ENCODE data around the gene EIF2S1.
A peak's percentile ranks its signal among the peaks of the same experiment; 100 is the strongest.

EIF2S1 gene

DNA sequence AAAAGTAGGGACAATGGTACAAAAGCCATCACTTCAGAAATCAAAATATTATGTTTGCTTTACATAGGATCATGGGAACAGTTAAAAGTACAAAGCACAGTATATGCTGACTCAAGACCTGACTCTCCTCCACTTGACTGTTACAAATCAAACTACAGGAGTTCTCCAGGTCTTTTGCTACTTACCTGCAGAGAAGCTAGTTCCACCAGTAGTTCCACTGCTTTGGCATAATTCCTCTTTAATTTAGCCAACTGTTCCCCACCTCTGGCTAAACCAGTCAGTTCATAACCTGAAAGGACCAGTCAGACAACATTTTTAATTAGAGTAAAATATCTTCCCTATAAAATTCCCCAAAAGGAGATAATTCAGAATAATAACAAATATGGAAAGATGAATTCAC lies 14.5 kb upstream of the EIF2S1 start:
- ATAC-seq (ENCODE audit: low read depth) (no peak), DNase-seq (ENCODE audit: low spot score) (no peak)
- H3K36me3 ChIP-seq (ENCODE audit: low read depth) = peaks cover 90% of the 10 kb centered on the region
- peaks cover 23% of the 10 kb centered on the region for H3K4me1 ChIP-seq (ENCODE audit: insufficient read depth, poor library complexity, severe bottlenecking)
- H3K27me3 ChIP-seq (ENCODE audit: insufficient read depth, poor library complexity, severe bottlenecking) = no peaks in the 10 kb centered on the region
- TF ChIP-seq CTCF (IDR thresholded peaks at IDR 0.05; ENCODE audit: poor library complexity, severe bottlenecking) = no peak
- peak overlapping the region; percentile 87 for H3K27ac ChIP-seq (ENCODE audit: poor library complexity, severe bottlenecking)
- H3K9me3 ChIP-seq (ENCODE audit: severe bottlenecking) = no peaks in the 10 kb centered on the region
- H3K4me3 ChIP-seq (ENCODE audit: severe bottlenecking) = no peak overlapping the region

- H3K27me3 ChIP-seq (ENCODE audit: insufficient read depth, poor library complexity, severe bottlenecking) = no peaks in the 10 kb centered on the region
- TF ChIP-seq CTCF (IDR thresholded peaks at IDR 0.05; ENCODE audit: poor library complexity, severe bottlenecking) = no peak
- DNase-seq (ENCODE audit: low spot score) (no peak), ATAC-seq (ENCODE audit: low read depth) (no peak)
- H3K27ac ChIP-seq (ENCODE audit: poor library complexity, severe bottlenecking) = no peak overlapping the region
- H3K36me3 ChIP-seq (ENCODE audit: low read depth) = peaks cover 68% of the 10 kb centered on the region
- H3K9me3 ChIP-seq (ENCODE audit: severe bottlenecking) = no peaks in the 10 kb centered on the region
- H3K4me1 ChIP-seq (ENCODE audit: insufficient read depth, poor library complexity, severe bottlenecking) = peaks cover 2% of the 10 kb centered on the region
- no peak overlapping the region for H3K4me3 ChIP-seq (ENCODE audit: severe bottlenecking)
Measured at GRCh38 chr14:67352055-67352454, 8.1 kb upstream of the EIF2S1 start.

DNA sequence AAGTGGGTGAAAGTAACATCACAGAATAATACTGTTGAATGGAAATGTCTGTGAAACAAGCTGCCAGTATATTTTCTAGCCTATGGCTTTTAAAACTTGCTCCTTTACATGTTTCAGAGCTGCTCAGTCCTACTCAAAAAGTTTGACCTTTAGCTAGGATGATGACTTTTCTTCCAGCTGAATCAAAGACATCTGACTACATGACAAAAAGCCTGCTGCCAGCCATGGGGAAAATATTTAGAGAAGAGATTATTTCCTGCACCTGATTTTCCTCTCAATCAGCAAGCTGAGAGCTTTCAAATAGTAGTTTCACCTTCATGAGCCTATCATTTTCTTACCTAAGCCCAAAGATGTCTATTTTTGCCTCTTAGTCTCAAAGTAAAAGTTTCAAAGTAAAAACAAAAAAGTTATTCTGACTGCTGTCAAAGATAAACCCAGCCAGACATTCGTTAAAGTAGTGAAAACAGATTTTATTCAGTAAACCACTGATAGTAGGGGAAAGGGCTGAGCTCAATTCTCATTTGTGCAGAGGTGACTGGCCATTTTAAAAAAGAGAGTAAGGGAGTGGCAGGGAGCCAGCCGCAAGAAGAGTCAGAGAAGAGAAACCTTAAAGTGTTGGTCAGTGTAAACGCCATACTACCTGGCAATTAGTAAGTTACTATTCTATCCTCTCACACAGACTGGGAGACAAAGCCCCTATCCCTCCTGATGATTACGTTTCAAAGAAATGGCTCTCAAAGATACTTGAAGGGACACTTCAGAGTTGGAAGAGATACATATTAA lies 2.8 kb upstream of the EIF2S1 start:
- peak overlapping the region; percentile 73 for H3K4me3 ChIP-seq (ENCODE audit: severe bottlenecking)
- no peak overlapping the region for H3K27ac ChIP-seq (ENCODE audit: poor library complexity, severe bottlenecking)

GRCh38 chr14:67357969-67358354 lies 2.2 kb upstream of the EIF2S1 start:
- no peaks in the 10 kb centered on the region for H3K27me3 ChIP-seq (ENCODE audit: insufficient read depth, poor library complexity, severe bottlenecking)
- no peaks in the 10 kb centered on the region for H3K9me3 ChIP-seq (ENCODE audit: severe bottlenecking)
- ATAC-seq (ENCODE audit: low read depth) (no peak), DNase-seq (ENCODE audit: low spot score) (no peak)
- H3K4me3 ChIP-seq (ENCODE audit: severe bottlenecking) = peak overlapping the region; percentile 73
- TF ChIP-seq CTCF (IDR thresholded peaks at IDR 0.05; ENCODE audit: poor library complexity, severe bottlenecking) = no peak
- peak overlapping the region; percentile 84 for H3K27ac ChIP-seq (ENCODE audit: poor library complexity, severe bottlenecking)
- peaks cover 31% of the 10 kb centered on the region for H3K36me3 ChIP-seq (ENCODE audit: low read depth)
- H3K4me1 ChIP-seq (ENCODE audit: insufficient read depth, poor library complexity, severe bottlenecking) = peaks cover 24% of the 10 kb centered on the region

More for the DNA sequence above, 2.8 kb upstream of the EIF2S1 start:
- Histone ChIP-seq H3K27me3 (ENCODE audit: insufficient read depth, poor library complexity, severe bottlenecking) (no peaks in the 10 kb centered on the region), H3K36me3 (ENCODE audit: low read depth) (peaks cover 31% of the 10 kb centered on the region), H3K9me3 (ENCODE audit: severe bottlenecking) (no peaks in the 10 kb centered on the region), H3K4me1 (ENCODE audit: insufficient read depth, poor library complexity, severe bottlenecking) (peaks cover 22% of the 10 kb centered on the region)
- DNase-seq (ENCODE audit: low spot score) = no peak
- no peak for ATAC-seq (ENCODE audit: low read depth)
- no peak for TF ChIP-seq CTCF (IDR thresholded peaks at IDR 0.05; ENCODE audit: poor library complexity, severe bottlenecking)
